HG02610 (cell line): ENCODE measurements around the gene ZBTB44.

Experiments
- ATAC-seq: cut with Tn5 transposase; IDR thresholded peaks from one replicate; pipeline ENCODE4 v1.9.1; 2021; ENCODE audit warnings: mild to moderate bottlenecking, moderate library complexity; ENCODE audit not compliant: unreplicated experiment

The ZBTB44 gene

GRCh38 chr11:130216221-130216550 is 98.5 kb downstream of the ZBTB44 start:
- ATAC-seq, result no peak

- ATAC-seq, result no peak
These were observed 99.0 kb downstream of the ZBTB44 start for GRCh38 chr11:130215531-130216220.

- ATAC-seq, result no peak
These were observed 99.7 kb downstream of the ZBTB44 start for GRCh38 chr11:130214861-130215530.

- ATAC-seq, result no peak
These were observed 100.8 kb downstream of the ZBTB44 start for GRCh38 chr11:130213979-130214281.

GRCh38 chr11:130213143-130213978 is 101.4 kb downstream of the ZBTB44 start:
- peak; percentile 77 for ATAC-seq

GRCh38 chr11:130212431-130212961 is 102.2 kb downstream of the ZBTB44 start:
- ATAC-seq, result no peak

- ATAC-seq, result no peak
These were observed 102.8 kb downstream of the ZBTB44 start for GRCh38 chr11:130211781-130212401.

- ATAC-seq, result no peak
These were observed 103.6 kb downstream of the ZBTB44 start for GRCh38 chr11:130211144-130211543.

- no peak for ATAC-seq
These were observed 104.5 kb downstream of the ZBTB44 start for GRCh38 chr11:130209954-130210854.

- ATAC-seq, result no peak
These were observed 105.4 kb downstream of the ZBTB44 start for GRCh38 chr11:130209128-130209932.

- ATAC-seq, result no peak
These were observed 106.2 kb downstream of the ZBTB44 start for GRCh38 chr11:130208241-130209127.

GRCh38 chr11:130206141-130206540 is 108.6 kb downstream of the ZBTB44 start:
- ATAC-seq, result no peak

- ATAC-seq, result no peak
These were observed 110.0 kb downstream of the ZBTB44 start for GRCh38 chr11:130204703-130205095.

GRCh38 chr11:130203766-130204702 is 110.7 kb downstream of the ZBTB44 start:
- no peak for ATAC-seq

GRCh38 chr11:130202818-130203689 is 111.7 kb downstream of the ZBTB44 start:
- ATAC-seq, result no peak

GRCh38 chr11:130202009-130202817 is 112.5 kb downstream of the ZBTB44 start:
- no peak for ATAC-seq
